Kidney tubule cell (primary cell): ENCODE measurements around the gene ABCC12.
A peak's percentile ranks its signal among the peaks of the same experiment; 100 is the strongest.

Experiments
- DNase-seq: peaks from one replicate; pipeline ENCODE4 v3.0.0-alpha.2; 2018; ENCODE audit warnings: low spot score

The ABCC12 gene

GRCh38 chr16:48165961-48166578 lies 10.3 kb upstream of the ABCC12 start:
- no peak for DNase-seq

DNA sequence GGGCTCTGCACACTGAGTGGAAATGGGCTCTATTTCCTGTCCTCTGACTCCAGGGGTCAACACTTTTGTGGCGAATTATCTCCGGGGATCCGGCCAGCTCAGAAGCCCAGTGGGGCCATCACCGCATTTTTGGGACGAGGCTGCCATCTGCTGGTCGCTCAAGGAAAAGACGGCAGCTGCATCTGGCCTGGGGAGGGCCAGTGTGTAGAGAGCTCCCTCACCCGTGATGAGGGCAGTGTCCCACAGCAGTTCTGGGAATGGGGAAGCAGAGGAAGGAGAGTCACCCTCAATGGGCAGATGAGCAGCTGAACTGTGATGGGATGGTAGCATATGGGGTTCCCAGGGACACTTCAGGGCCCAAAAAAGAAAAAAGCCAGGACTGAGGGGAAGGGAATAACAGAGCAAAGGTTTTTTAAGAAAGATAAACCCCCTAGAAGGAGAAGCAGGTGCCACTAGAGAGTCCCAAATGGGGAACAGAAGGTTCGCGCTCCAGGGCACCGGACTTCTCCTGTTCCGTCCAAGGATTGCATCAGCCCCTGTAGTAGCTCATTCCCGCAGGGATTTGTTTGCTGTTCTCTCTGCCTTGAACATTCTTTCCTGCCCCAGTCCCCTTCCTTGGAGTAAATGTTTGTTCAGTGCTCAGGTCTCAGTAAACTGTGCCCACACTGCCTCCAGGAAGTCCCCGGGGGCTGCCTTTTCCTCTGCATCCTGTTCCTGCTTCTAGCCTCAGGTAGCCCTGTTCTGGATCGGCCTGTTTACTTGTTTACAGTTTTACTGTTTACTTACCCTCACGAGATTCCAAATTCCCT lies 9.3 kb upstream of the ABCC12 start:
- peak; percentile 72 for DNase-seq

DNA sequence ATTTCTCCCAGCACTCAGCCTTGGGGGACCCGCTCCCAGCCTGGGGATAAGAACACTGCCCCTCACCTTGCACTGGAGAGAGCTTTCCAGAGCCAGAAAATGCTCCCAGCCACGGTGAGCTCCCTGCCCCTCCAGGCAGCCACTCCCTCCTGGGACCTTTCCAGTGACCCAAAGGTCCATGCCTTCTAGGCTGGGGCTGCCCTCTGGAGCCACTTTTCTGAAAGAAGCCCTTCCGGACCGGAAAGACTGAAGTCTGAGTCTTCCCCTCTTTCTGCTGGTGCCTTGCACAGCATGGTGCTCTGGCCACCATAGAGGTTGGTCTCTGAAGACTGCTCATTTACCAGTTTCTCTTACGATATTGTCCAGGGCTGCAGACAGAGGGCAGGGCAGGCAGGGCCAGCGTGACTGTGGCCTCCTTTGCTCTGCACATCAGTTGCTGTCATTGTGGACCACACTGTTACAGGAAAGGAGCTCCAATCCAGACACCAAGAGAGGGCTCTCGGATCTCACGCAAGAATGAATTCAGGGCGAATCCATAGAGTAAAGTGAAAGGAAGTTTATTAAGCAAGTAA lies 7.1 kb upstream of the ABCC12 start:
- DNase-seq, result no peak

DNA sequence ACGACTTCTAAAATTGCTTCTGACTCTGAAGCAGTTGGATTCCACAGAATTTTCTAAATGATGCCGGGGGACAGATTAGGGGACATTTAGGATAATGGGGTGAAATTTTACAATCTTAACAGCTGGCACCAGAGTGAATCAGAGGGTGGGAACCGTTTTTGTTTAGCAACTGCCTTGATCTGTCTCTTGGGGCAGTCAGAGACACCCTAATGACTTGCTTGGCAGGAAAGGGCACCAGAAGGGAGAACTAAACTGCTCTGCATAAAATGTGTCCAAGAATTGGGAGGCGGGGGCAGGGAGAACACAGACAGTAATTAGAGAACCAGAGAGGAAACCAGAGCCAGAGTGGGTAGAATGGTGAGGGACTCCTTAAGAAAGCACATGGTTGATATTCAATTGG lies 6.1 kb upstream of the ABCC12 start:
- DNase-seq, result no peak

DNA sequence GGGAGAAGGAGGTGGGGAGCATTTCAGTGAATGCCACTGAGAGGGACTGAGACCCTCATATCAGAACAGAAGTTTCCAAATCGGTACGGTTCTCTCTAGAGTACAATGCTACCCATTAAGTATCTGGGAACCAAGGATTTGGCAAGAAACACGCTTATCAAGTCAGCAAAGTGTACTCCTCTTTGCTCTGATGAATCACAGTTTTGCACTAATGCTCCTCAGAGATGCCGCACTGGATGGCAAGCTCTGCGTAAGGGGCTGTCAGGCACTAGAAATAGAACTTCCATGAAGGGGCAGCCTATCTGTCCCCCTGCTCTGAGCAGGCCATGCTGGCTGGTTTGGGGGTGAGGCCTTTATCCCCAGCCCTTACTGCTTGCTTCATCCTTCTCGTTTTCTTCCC lies 4.8 kb upstream of the ABCC12 start:
- no peak for DNase-seq

- peak; percentile 84 for DNase-seq
Observed at GRCh38 chr16:48158296-48158695, 2.5 kb upstream of the ABCC12 start.

GRCh38 chr16:48157794-48158193 lies 2.0 kb upstream of the ABCC12 start:
- no peak for DNase-seq

DNA sequence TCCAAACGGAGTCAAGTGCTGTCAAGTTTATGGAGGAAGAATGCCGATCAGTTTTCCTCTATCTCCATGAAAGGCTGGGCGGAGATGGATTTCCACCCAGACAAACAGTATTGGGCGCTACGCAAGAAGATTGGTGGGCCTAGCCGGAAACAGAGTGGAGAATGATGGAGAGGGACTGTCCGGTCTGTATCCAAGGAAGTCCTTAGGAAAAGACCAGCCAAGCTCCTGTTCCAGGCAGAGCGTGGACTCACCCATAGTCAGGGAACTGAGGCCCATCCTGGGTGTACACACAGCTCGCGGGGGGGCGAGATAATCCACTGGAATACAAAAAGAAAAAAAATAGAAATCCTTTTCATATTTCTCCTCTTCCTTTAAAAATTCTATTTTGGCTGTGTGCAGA lies 1.5 kb upstream of the ABCC12 start:
- DNase-seq, result no peak

DNA sequence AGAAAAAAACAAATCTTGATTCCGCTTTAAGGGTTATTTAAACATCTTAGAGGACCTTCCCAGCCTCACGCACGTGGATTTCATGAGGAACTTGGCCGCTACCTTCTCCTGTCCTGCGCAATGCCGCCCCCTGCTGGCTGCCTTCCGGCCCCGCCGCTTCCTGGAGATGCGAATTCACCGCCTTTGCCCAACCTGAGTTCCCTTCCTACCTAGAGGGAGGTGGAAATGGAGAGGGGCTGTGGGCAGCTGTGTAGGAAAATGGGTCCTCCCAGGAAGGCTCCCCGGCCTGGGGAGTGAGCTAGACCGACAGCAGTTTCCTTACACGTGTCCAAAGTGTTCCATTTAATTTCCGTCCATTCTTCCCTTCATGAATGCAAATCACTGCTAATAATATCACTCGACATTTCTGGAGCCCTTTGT lies 1.0 kb upstream of the ABCC12 start:
- peak; percentile 75 for DNase-seq

DNA sequence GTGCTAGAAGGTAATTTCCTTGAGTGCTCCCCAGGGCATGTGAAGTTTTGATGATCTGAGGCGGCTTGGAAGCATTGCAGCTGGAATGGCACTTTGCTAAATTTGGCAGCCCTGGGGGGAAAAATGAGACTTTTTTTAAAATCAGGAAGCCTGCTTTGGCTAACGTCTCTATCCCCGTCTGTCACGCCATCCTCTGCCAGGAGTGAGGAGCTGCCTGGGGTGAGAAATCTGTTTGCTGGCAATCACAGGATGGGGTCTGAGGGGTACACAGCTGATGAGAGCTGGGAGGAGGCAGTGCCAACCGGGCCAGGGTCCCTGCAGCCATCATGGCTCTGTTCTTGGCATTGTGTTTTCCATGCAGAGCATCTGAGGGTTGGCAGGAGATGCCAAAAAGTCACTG lies 2.0 kb downstream of the ABCC12 start:
- DNase-seq, result no peak

- no peak for DNase-seq
Observed at GRCh38 chr16:48152226-48152625, 3.6 kb downstream of the ABCC12 start.

DNA sequence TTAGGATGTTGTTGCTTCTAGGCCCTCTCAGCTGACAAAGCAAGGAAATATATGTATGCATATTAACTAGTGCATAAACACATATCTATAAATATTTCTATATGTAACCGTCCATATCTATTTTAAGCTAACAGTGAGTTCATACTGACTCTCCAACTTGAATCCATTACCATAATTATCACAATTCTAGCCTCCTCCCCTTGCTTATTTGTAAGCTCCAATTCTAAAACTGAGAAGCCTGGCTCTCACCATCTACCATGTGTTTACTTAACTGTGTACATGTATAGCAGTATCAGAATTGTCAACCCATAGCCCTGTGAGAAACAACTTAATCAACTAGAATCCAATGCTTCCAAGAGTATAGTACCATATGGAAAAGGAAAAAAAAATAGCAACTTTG lies 5.1 kb downstream of the ABCC12 start:
- DNase-seq, result no peak

DNA sequence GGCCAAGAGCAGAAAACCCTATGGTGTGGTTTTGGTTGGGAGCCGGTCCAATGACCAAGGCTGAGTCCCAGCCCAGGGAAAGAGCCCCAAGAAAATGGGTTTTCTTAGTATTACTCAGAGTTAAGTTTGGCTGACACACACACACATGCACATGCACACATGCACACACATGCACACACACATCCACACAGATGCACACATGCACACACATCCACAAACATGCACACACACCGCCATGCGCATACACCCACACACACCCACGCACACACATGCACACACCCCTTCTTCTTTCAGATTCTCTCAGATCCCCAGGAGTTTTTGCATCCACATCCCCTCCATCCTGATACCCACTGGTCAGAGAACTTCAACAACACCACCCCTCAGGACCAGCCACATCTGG lies 9.1 kb downstream of the ABCC12 start:
- DNase-seq, result no peak

GRCh38 chr16:48146131-48146530 lies 9.7 kb downstream of the ABCC12 start:
- no peak for DNase-seq

GRCh38 chr16:48143812-48144368 lies 11.9 kb downstream of the ABCC12 start:
- DNase-seq, result no peak

- DNase-seq, result no peak
Observed at GRCh38 chr16:48140821-48141220, 15.0 kb downstream of the ABCC12 start.

DNA sequence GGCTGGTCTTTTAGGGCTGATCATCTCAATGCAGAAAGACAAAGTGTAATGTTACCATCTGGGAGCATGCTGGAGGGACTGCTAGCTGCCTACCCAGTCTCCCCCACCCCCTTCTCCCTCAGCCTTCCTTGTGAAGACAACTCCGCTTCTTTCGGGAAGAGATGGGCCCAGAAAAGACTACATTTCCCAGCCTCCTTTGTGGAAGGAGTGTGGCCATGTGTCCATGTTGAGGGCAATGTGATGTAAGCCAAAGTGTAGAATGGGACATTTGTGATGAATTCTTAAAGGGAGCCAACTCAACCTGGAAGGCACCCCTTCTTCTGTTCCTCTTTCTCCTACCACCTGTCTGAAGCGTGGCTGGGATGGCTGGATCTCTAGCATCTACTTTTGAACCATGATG lies 16.3 kb downstream of the ABCC12 start:
- no peak for DNase-seq

DNA sequence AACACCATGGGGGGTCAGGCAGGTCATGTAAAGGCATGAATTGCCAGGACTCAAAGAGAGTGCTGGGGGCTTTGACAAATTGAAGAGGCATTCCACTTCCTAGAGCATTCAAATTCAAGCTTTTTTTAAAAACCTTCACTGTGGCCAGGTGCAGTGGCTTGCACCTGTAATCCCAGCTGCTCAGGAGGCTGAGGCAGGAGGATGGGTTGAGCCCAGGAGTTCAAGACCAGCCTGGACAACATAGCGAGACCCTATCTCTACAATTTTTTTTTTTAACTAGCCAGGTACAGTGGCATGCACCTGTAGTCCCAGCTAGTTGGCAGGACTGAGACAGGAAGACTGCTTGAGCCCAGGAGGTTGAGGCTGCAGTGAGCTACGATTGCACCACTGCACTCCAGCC lies 17.2 kb downstream of the ABCC12 start:
- no peak for DNase-seq

GRCh38 chr16:48137822-48138221 lies 18.0 kb downstream of the ABCC12 start:
- DNase-seq, result no peak

DNA sequence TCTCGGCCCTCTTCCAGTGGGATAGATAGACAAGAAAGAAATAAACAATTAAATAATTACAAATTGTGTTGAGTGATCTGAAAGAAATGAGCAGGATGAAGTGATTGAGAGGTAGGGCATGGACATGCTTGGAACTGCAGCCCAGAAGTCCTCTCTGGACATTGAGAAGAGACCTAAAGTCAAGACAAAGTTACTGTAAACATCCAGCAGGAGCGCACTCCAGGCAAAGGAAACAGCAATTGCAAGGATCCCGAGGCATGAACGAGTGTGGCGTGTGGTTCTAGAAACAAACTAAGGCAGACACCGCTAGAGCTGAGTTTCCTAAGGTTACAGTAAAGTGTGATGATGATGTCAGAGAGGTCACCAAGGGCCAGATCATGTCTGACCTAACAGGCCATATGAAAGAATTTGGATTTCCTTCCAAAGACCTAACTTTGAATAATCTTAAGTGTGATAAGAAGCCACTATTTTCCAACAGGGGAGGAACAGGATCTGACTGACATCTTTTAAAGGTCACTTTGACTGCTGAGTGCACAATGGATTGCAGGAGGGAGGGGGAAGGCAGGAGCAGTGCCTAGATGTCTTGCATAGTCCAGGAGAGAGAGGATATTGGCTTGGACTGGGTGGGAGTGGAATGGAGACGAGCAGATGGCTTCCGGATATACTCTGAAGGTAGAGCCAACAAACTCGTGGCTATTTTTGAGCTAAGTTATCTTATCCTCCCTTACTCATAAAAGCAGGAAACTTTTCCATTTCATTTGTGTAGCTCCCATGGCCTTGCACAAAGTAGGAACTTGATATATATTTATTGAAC lies 19.0 kb downstream of the ABCC12 start:
- no peak for DNase-seq

GRCh38 chr16:48133455-48134211 lies 22.2 kb downstream of the ABCC12 start:
- DNase-seq, result no peak

DNA sequence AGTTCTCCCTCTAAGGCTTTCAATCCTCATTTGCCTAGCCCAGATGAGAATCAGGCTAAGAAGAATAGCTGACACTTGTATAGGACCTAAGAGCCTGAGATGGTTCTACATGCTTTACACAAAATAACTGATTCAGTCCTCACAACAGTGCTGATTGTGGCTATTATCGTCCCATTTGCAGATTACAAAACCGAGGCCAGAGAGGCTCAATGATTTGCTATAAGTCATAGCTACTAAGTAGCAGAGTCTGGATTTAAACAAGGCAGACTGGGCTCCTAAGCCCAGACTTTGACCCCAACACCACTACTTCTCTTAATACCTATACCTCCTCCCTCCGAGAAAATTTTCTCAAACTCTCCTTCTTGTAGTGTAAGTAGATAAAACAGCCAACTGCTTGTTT lies 23.1 kb downstream of the ABCC12 start:
- no peak for DNase-seq
